HG03565 (cell line): ENCODE data around the gene ZFP82.

ENCODE experiments used
- ATAC-seq: cut with Tn5 transposase; IDR thresholded peaks from one replicate; pipeline ENCODE4 v1.9.1; 2021; ENCODE audit warnings: mild to moderate bottlenecking, moderate library complexity; ENCODE audit not compliant: unreplicated experiment

Gene ZFP82

DNA sequence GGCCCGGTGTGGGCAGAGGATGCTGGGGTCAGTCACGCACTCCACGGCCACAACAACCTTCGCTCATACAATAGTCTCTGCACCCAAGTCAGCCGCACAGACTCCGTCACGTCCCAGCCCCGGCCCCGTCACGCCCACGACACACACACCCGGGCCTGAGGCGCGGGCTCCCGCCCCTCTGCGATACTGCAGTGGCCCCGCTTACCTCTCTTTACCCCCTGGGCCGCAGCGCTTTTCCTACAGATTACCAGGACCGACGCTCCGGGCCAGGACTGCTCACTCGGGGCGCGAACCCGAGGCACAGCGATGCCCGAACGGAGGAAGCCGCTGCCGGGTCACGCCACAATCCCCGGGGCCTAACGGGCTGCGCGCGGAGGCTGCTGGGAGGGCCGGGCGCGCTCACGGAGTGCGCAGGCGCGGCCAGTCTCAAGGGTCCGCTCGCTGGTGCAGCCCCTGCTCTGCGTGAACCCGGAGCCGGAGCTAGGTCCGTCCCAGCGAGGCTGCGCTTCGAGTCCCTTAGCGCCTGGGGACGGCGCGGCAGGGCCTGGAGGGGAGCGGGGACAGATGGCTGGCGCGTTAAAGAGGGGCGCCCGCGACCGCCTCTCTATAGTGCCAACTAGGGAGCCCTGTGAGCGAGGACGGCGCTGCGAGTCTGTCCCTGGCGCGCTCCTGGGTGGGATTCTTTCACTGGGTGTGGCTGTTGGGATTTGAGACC lies at the start of gene ZFP82:
TSS of gene ZFP82 (minus strand) at position 358 of the 715 bp plus-strand sequence. CDS start 8,855 bp downstream, outside the sequence.
- ATAC-seq = peak; percentile 89

DNA sequence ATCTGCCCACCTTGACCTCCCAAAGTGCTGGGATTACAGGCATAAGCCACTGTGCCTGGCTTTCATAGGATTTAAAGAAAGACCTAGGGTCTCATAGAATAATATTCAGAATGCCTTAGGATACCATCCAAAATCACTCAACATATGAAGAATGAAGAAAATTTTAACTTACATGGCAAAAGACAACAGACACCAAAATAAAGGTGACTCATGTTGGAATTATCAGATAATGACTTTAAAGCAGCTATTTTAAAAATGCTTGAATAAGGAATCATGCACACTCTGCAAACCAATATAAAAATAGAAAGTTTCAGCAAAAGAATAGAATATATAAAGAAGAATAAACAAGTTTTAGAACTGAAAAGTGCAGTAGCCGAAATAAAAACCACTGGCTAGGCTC lies 41.6 kb upstream of the ZFP82 start:
- ATAC-seq = no peak

DNA sequence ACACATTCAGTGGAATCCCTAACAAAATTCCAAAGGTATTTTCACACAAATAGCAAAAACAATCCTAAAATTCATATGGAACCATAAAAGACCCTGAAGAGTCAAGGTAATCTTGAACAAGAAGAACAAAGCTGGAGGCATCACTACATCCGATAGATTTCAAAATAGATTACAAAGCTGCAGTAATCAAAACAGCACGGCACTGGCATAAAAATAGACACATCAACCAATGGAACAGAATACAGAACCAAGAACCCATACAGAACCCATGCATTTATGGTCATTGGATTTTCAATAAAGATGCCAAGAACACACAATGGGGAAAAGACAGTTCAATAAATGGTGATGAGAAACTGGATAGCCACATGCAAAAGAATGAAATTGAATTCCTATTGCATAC lies 38.4 kb upstream of the ZFP82 start:
- no peak for ATAC-seq

DNA sequence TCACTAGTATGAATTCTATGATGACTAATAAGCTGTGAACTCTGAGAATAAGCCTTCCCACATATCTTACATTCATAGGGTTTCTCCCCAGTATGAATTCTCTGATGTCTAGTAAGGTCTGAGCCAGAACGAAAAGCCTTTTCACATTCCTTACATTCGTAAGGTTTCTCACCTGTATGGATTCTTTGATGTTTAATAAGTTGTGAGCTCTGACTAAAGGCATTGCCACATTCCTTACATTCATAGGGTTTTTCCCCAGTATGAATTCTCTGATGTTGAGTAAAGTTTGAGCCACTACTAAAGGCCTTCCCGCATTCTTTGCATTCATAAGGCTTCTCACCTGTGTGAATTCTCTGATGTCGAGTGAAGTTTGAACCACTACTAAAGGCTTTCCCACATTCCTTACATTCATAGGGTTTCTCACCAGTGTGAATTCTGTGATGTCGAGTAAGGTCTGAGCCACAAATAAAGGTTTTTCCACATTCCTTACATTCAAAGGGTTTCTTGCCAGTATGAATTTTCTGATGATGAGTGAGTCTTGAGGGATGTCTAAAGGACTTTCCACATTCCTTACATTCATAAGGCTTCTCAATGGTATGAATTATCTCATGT lies 30.7 kb upstream of the ZFP82 start:
- no peak for ATAC-seq

DNA sequence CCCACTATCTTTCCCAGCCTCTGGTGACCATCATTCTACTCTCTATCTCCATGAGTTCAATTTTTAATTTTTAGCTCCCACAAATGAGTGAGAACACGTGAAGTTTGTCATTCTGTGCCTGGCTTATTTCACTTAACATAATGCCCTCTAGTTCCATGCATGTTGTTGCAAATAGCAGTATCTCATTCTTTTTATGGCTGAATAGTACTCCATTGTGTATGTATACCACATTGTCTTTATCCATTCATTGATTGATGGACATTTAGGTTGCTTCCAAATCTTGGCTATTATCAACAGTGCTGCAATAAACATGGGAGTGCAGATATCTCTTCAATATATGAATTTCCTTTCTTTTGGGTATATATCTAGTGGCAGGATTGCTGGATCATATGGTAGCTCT lies 22.9 kb upstream of the ZFP82 start:
- ATAC-seq = no peak

DNA sequence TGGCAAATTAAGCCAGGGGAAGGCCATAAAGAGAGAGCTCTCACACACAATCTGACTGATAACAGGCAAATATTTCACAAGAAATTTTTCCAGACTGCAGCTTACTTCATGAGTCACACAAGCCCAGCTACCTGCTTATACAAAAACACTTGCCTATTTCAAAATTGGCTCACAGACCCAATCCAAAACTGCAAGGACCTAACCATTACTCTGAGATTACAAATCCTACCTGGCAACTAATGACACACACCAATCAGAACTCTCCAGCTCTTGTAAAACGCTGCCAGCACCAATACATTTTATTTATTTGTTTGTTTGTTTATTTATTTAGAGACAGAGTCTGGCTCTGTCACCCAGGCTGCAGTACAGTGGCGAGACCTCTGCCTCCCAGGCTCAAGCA lies 18.1 kb upstream of the ZFP82 start:
- ATAC-seq = no peak

DNA sequence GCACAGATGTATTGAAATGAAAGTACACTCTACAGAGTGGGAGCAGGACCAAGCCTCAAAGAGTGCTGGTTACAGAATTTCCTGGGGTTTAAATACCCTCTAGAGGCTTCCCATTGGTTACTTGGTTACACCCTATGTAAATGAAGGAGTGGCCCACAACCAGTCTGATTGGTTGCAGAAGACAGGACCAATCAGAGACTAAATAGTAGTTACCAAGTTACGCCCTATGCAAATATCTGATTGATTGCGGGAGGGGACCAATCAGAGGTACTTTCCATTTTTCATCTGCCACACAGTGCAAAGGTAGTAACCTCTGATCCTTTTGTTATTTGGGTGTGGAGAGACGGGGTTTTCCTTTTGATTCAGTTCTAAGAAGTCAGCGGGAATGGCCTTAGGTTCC lies 5.5 kb upstream of the ZFP82 start:
- no peak for ATAC-seq

DNA sequence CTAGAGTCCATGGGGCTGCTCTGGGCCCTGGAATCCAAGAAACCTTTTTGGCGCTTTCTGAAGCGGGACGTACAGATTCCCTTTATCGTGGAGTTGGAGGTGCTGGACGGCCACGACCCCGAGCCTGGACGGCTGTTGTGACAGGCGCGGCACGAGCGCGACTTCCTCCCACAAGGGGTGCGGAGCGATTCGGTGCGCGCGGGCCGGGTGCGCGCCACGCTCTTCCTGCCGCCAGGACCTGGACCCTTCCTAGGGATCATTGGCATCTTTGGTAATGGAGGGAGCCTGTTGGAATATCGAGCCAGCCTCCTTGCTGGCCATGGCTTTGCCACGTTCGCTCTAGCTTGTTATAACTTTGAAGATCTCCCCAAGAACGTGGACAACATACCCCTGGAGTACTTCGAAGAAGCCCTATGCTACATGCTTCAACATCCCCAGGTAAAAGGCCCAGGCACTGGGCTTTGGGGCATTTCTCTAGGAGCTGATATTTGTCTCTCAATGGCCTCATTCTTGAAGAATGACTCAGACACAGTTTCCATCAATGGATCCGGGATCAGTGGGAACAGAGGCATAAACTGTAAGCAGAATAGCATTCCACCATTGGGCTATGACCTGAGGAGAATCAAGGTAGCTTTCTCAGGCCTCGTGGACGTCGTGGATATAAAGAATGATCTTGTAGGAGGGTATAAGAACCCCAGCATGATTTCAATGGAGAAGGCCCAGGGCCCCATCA lies 3.5 kb upstream of the ZFP82 start:
- ATAC-seq = no peak

DNA sequence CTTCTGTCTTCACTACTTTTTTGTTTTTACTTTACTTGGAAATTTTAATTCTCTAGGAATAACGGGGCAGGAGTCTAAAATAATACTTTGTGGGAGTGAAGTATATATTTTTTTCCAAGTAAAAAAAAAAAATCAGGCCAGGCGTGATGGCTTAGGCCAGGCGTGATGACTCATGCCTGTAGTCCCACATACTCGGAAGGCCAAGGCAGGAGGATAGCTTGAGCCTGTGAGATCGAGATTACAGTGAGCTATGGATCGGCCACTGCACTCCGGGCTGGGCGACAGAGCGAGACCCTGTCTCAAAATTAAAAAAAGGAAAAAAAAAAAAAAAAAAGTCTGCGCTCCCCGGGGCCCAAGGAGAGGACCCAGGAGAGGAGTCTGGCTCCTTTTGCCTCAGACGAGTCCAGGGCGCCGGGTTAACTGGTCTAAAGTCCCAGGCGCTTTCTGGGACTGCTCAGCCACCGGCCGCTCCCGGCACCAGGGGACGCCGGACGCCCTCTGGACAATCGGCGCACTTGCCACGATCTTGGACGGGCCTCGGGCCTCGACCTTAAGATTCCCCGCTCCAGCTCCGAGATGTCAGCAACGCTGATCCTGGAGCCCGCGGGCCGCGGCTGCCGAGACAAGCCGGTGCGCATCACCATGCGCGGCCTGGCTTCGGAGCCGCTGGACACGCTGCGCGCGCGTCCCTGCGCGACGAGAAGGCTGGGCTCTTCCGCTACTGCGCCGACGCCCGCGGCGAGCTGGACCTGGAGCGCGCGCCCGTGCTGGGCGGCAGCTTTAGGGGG lies 2.7 kb upstream of the ZFP82 start:
- no peak for ATAC-seq

DNA sequence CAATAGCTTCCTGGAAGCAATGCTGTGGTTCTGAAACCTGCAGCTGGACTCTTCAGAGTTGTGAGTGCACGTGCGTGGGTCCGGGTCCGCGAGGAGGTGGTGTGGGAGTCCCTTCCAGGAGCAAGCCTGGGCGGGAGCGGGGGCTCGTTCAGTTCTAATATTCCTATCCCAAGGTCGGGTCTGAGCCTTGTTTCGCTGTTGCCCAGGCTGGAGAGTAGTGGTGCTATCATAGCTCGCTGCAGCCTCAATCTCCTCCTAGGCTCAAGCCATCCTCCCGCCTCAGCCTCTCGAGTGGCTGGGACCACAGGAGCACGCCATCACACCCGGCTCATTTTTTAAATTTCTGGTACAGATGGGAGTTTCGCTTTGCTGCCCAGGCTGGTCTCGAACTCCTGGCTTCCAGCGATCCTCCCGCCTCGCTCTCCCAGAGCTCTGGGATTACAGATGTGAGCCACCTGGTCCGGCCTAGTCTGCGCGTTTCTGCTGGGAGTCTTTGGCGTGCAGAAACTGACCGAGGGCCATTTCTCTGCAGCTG lies 625 bp downstream of the ZFP82 start:
- no peak for ATAC-seq

DNA sequence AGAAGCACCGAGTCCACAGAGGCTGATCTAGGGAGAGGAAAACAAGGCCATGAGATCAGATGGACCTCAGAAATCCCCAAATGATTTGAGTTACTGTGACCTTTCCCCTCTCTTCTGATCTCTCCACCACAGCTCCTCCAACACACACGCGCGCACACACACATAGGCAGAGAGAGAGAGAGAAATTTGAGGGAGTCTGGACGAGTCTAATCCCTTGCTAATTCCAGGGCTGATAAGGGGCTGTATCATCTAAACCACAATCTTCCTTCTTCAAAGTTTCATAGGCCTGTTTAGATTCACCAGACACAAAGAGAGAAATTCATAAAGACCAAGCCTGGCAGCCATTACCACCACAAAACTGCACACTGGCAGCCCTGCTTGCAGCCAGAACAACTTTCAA lies 8.6 kb downstream of the ZFP82 start:
- no peak for ATAC-seq

DNA sequence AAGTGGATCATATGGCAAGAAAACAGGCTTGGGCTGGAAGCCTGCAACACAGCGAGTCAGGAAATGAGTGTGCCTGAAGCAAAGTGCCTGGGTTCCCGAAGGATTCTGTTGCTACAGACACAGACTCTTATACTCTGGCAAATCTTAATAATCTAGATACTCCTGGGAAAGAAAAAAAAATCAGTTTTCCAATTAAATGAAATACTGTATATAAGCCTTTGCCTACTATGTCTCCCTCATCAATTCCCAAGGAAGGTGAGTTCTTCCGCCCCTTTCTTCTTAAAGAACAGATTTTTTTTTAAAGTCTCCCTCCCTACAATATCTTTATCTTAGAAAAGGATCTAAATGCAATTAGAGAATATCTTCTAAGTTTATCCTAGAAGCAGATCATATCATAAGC lies 10.3 kb downstream of the ZFP82 start:
- ATAC-seq = no peak

DNA sequence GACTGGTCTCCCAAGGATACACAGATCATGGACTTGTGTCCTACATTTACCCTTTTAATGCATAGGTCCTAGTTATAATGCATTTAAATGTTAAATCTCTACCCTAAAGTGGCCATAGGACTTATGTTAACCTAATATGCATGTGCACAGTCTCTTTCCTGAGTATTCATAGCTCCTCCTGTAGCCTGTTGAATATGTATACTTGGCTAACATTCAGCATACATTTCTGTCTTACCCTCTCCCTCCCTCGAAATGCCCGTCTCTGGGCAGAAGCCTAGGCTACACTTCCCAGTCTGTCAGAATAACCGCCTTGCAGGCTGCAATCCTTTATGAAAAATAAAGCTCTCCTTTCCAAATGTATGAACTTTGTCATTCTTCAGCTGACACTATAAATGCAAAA lies 13.9 kb downstream of the ZFP82 start:
- ATAC-seq = no peak

DNA sequence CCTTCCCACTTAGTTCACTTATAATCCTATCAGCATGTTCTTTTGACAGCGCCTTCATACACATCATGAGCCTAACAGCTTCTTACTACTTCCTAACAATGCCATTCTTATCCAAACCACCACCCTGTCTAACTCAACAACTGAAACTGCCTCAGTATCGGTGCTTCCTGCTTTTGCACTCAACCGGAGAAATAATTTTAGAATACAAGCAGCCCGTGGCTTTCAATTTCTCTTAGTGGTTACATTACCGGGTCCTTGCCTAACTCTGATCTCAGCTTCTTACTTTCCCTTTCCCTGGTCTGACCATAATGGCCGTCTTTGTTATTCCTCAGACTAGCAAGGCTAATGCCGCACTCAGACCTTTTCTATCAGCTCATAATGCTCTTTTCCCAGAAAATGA lies 17.0 kb downstream of the ZFP82 start:
- ATAC-seq = no peak

DNA sequence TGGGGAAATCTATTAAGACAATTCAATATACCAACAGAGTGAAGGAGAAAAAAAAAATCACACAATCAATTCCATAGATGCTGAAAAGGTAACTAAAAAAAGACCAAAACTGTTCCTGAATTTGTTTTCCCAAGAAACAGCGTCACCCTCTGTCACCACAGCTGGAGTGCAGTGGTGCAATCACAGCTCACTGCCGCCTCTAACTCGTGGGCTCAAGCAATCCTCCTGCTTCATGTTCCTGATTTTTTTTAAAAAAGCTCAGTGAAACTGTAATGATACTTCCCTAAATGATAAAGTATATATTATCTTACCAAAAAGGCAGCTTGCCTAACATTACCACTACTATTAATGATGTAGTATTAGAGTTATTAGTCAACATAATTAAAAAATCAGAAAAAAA lies 19.9 kb downstream of the ZFP82 start:
- no peak for ATAC-seq

DNA sequence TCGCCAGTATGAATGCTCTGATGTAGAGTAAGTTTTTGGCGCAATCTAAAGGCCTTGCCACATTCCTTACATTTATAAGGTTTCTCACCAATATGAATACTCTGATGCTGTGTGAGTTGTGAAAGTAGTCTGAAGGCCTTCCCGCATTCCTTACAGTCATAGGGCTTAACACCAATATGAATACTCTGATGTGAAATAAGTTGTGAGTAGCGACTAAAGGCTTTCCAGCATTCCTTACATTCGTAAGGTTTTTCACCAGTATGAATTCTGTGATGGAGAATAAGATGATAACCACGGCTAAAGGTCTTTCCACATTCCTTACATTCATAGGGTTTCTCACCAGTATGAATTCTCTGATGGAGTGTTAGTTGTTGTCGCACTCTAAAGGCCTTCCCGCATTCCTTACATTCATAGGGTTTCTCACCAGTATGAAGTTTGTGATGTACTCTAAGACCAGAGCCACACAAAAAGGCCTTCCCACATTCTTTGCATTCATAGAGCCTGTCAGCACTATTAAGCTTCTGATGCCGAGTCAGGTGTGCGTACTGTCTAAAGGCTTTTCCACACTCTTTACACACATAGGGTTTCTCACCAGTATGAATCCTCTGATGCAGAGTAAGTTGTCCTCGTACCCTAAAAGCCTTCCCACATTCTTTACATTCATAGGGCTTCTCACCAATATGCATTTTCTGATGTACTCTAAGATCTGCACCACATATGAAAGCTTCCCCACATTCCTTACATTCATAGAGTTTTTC lies 25.3 kb downstream of the ZFP82 start:
- no peak for ATAC-seq

DNA sequence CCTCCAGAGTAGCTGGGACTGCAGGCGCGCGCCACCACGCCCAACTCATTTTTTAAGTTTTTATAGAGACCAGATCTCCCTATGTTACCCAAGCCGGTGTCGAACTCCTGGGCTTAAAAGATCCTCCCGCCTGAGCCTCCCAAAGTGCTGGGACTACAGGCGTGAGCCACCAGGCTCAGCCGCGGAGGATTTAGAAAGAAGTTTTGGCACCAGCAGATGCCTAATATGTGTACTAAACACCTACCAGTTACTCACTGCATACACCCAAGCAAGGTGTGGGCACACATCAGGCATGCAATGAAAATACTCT lies 39.0 kb downstream of the ZFP82 start:
- ATAC-seq = no peak

DNA sequence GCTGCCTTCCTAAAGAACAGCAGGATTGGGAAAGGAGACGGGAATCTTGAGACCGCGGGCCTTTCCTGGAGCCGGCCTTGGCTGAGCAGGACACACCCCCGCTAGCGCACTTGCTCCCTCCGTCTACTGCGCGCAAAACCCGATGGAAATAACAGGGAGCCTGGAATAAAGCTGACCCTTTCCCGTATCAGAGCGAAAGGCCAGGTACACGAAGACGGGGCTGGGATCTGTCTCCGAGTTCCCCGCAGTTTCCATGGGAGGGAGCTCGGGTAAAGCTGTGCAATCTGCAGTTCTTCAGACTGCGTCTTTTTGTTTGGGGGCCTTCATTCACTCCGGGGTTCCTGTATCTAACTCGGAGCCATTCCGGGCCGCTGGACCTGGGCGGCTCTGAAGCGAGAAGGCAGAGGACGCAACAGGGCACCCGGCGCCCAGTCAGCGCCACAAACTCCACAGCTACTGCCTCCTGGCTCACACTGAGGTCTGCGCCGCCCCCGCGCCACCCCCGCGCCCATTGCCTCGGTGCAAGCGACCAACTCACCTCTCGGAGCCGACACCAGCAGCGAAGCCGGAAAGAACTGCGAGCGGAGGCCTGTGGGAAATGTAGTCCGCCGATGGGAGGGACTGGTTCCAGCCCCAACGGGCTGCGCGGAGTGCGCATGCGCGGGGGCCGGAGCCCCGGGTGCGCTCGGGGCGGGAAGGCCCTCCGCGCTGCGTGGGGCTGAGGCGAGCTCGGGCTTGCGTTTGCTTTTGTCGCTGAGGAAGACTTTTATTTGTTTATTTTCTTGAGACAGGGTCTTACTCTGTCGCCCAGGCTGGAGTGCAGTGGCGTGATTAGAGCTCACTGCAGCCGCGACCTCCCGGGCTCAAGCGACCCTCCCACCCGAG lies 39.6 kb downstream of the ZFP82 start, which contains the start of gene ZFP14:
TSS of gene ZFP14 (minus strand) at position 577 of the 885 bp plus-strand sequence. CDS start 11,309 bp downstream, outside the sequence.
- peak; percentile 85 for ATAC-seq

DNA sequence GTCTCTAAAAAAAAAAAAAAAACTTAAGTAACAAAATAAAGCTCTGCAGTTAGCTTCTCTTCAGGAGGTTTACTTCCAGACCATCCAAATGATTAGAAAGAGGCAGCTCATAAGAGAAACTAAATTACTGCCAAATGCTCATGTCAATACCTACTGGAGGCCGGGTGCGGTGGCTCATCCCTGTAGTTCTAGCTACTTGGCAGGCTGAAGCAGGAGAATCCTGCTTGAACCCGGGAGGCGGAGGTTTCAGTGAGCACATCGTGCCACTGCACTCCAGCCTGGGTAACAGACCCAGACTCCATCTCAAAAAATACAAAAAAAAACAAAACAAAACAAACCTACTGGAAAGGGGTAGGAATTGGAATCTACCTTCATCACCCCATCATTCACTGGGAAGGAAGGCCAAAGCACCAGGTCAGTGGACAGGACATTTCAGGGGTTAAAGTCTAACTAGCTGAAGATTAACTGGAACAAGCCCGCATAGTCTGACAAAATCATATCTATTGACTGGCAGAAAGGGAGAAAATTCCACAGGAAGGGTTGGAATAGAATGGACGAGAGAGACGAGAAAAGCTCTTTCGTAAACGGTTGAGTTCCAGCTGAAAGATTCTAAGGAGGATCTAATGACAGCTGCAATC lies 40.8 kb downstream of the ZFP82 start:
- ATAC-seq = no peak
